ENCODE results near the gene AIFM1. TPM values are rescaled to one million over a fixed set of nuclear protein-coding genes. Genes with fewer than 3 reads are reported as not detected.

Gene AIFM1
- polyA plus RNA-seq, 1 of the 3 experiments (the other 2 are of a cell fraction), result 49.8 TPM

GRCh38 chrX:130106071-130106470 lies 59.6 kb downstream of the AIFM1 start:
- no peak overlapping the region for H2AFZ ChIP-seq (ENCODE audit: low read depth)
- no peak overlapping the region for H3K4me3 ChIP-seq (ENCODE audit: low read depth in 2 of 2, low read length in 1 of 2)
- H3K4me1 ChIP-seq (ENCODE audit: control insufficient read depth in 1 of 2, insufficient read depth in 2 of 2, low read depth in 1 of 2, low read length in 1 of 2), result peaks cover 0 to 13% of the 10 kb centered on the region in 2 experiments; a peak in 1 of 4 replicates
- H3K79me2 ChIP-seq (ENCODE audit: insufficient read depth), result peaks cover 76% of the 10 kb centered on the region
- no peaks in the 10 kb centered on the region for H3F3A ChIP-seq (replicated peaks; ENCODE audit: insufficient read depth)
- no peaks in the 10 kb centered on the region for H3K36me3 ChIP-seq (replicated peaks in 1 of 2; ENCODE audit: control insufficient read depth in 1 of 2, insufficient read depth in 2 of 2, low read length in 1 of 2)
- ChIA-PET CTCF (interaction anchor here (0.7 to 2.1 kb wide), 4 partner anchors 15 to 46 kb away, joined by 3 to 9 read pairs (median 3); no protein-coding TSS in a partner anchor), POLR2A (no interaction called here)
- H4K20me1 ChIP-seq (ENCODE audit: insufficient read depth), result peaks cover 13% of the 10 kb centered on the region; the same call in 1 of the 2 replicates
- peak; percentile 9 for DNase-seq
- H3K9me2 ChIP-seq, result no peaks in the 10 kb centered on the region
- no peak overlapping the region for H3K27ac ChIP-seq (ENCODE audit: low read depth in 2 of 2, low read length in 1 of 2)
- no peak for TF ChIP-seq MAX (IDR thresholded peaks at IDR 0.05; ENCODE audit: low read depth)
- no peak for TF ChIP-seq REST (IDR thresholded peaks at IDR 0.05; ENCODE audit: low read depth, low read length)
- no peak for TF ChIP-seq USF1 (IDR thresholded peaks at IDR 0.05; ENCODE audit: borderline replicate concordance, low read depth)
- no peak for TF ChIP-seq USF2 (IDR thresholded peaks at IDR 0.05; ENCODE audit: borderline replicate concordance, low read depth, low read length)
- TF ChIP-seq MXI1 (IDR thresholded peaks at IDR 0.05; ENCODE audit: low read depth, low read length), result no peak
- TF ChIP-seq MEF2A (IDR thresholded peaks at IDR 0.05; ENCODE audit: borderline replicate concordance, low read depth), result no peak
- TF ChIP-seq RXRA (IDR thresholded peaks at IDR 0.05; ENCODE audit: borderline replicate concordance, low read depth), result no peak
- TF ChIP-seq ELF1 (IDR thresholded peaks at IDR 0.05), result no peak
- TF ChIP-seq GATA2 (CRISPR knock-in tag; IDR thresholded peaks at IDR 0.05), result no peak
- no peak for TF ChIP-seq SIN3A (IDR thresholded peaks at IDR 0.05; ENCODE audit: borderline replicate concordance, low read depth, low read length)
- no peak for TF ChIP-seq IRF3 (IDR thresholded peaks at IDR 0.05; ENCODE audit: low read depth, low read length)
- no peak overlapping the region for H3K9ac ChIP-seq
- H3K27me3 ChIP-seq (ENCODE audit: insufficient read depth), result peaks cover 20% of the 10 kb centered on the region; the same call in 1 of the 2 replicates
- H3K9me3 ChIP-seq, result no peaks in the 10 kb centered on the region
- 54% methylated on average over 10 of the region's 10 CpGs for WGBS (ENCODE audit: low lambda C conversion rate)
- H3K4me2 ChIP-seq, result no peak overlapping the region
